SK-N-SH (cell line): ENCODE data around the gene PPP1R12A. TPM values are rescaled to one million over a fixed set of nuclear protein-coding genes. Genes with fewer than 3 reads are reported as not detected.

Experiments
- CTCF ChIA-PET: fragments of 300-600, 350-600 bp; formaldehyde crosslinking; extraction: SDS; loops from one replicate; lab custom pipeline; 2021; lab: Yijun Ruan, JAX
- POLR2A ChIA-PET: fragments of 350-600 bp; sonication (Branson Sonifier 250); formaldehyde crosslinking; extraction: SDS; loops from one replicate; lab custom pipeline; 2020; ENCODE audit warnings: antibody characterized with exemption, inconsistent platforms; lab: Yijun Ruan, JAX
- DNase-seq: peaks from one replicate; pipeline ENCODE4 v3.0.0; 2012
- H2AFZ ChIP-seq: fragments of 200-600 bp; sonication (generic); 2 replicates; pipeline ENCODE4 v1.8.1; 2016; ENCODE audit warnings: antibody characterized with exemption, mild to moderate bottlenecking, low read depth
- H3F3A ChIP-seq: fragments of 200-600 bp; sonication (generic); replicated peaks from 2 replicates; pipeline ENCODE3; 2016; ENCODE audit warnings: antibody characterized with exemption, mild to moderate bottlenecking; ENCODE audit not compliant: insufficient read depth
- H3K27ac ChIP-seq, 2 experiments: fragments of 200-500 bp in 1 of 2; fragments of 200-600 bp in 1 of 2; sonication (Bioruptor generic) in 1 of 2; sonication (generic), shearing (Covaris generic) in 1 of 2; 2 replicates each; pipeline versions ENCODE4 v1.5.1 to v1.6.1; 2014 to 2016; ENCODE audit warnings: low read depth in 2 of 2, inconsistent platforms in 1 of 2, low read length in 1 of 2, mild to moderate bottlenecking in 1 of 2, mixed read lengths in 1 of 2
- H3K27me3 ChIP-seq: fragments of 200-600 bp; sonication (generic), shearing (Covaris generic); 2 replicates; pipeline ENCODE4 v1.6.1; 2016; ENCODE audit warnings: mixed run types; ENCODE audit not compliant: insufficient read depth
- H3K36me3 ChIP-seq, 2 experiments: fragments of 200-500 bp in 1 of 2; fragments of 200-600 bp in 1 of 2; sonication (Bioruptor generic) in 1 of 2; sonication (generic) in 1 of 2; replicated peaks in 1 of 2; 2 replicates each; pipeline versions ENCODE3 to v1.5.1; 2014 to 2016; ENCODE audit warnings: low read length in 1 of 2, mild to moderate bottlenecking in 1 of 2; ENCODE audit not compliant: insufficient read depth in 2 of 2, control insufficient read depth in 1 of 2
- H3K4me1 ChIP-seq, 2 experiments: fragments of 200-500 bp in 1 of 2; fragments of 200-600 bp in 1 of 2; sonication (Bioruptor generic) in 1 of 2; sonication (generic), shearing (Covaris generic) in 1 of 2; 2 replicates each; pipeline versions ENCODE4 v1.5.1 to v1.6.1; 2014 to 2016; ENCODE audit warnings: low read depth in 1 of 2, low read length in 1 of 2, mixed run types in 1 of 2; ENCODE audit not compliant: insufficient read depth in 2 of 2, control insufficient read depth in 1 of 2
- H3K4me2 ChIP-seq: fragments of 200-600 bp; sonication (generic), shearing (Covaris generic); 2 replicates; pipeline ENCODE4 v1.6.1; 2017; ENCODE audit warnings: mixed run types
- H3K4me3 ChIP-seq, 2 experiments: fragments of 200-500 bp in 1 of 2; fragments of 200-600 bp in 1 of 2; sonication (Bioruptor generic) in 1 of 2; sonication (generic), shearing (Covaris generic) in 1 of 2; 2 replicates each; pipeline versions ENCODE4 v1.5.1 to v1.8.1; 2014 to 2016; ENCODE audit warnings: low read depth in 2 of 2, inconsistent platforms in 1 of 2, low read length in 1 of 2, mild to moderate bottlenecking in 1 of 2, mixed read lengths in 1 of 2, moderate library complexity in 1 of 2
- H3K79me2 ChIP-seq: fragments of 200-600 bp; sonication (generic); 2 replicates; pipeline ENCODE4 v1.8.1; 2017; ENCODE audit warnings: mild to moderate bottlenecking; ENCODE audit not compliant: insufficient read depth
- H3K9ac ChIP-seq: fragments of 200-600 bp; sonication (generic); 2 replicates; pipeline ENCODE4 v1.6.1; 2017; ENCODE audit warnings: mixed run types
- H3K9me2 ChIP-seq: fragments of 200-600 bp; sonication (generic); 2 replicates; pipeline ENCODE4 v1.6.1; 2017; ENCODE audit warnings: mixed run types
- H3K9me3 ChIP-seq: fragments of 200-600 bp; sonication (generic); 2 replicates; pipeline ENCODE4 v1.6.1; 2017; ENCODE audit warnings: mixed run types, mild to moderate bottlenecking, moderate library complexity
- H4K20me1 ChIP-seq: fragments of 200-600 bp; sonication (generic); 2 replicates; pipeline ENCODE4 v1.6.1; 2017; ENCODE audit warnings: mild to moderate bottlenecking, mixed run types; ENCODE audit not compliant: insufficient read depth
- ELF1 ChIP-seq: IDR thresholded peaks from 2 replicates; pipeline ENCODE4 v1.4.0; 2012
- FOSL2 ChIP-seq: IDR thresholded peaks from 2 replicates; pipeline ENCODE4 v1.4.0; 2012; ENCODE audit warnings: low read depth, mild to moderate bottlenecking, moderate library complexity, borderline replicate concordance
- IRF3 ChIP-seq: fragments of 150-350 bp; IDR thresholded peaks from 2 replicates; pipeline ENCODE4 v1.6.1; 2016; ENCODE audit warnings: mild to moderate bottlenecking, low read depth, low read length
- JUND ChIP-seq: IDR thresholded peaks from 2 replicates; pipeline ENCODE4 v1.4.0; 2012
- MEF2A ChIP-seq: IDR thresholded peaks from 2 replicates; pipeline ENCODE4 v1.4.0; 2012; ENCODE audit warnings: low read depth, borderline replicate concordance
- MXI1 ChIP-seq: IDR thresholded peaks from 2 replicates; pipeline ENCODE4 v1.6.1; 2012; ENCODE audit warnings: mild to moderate bottlenecking, low read depth, low read length, improper control_type of control experiment
- NFIC ChIP-seq: IDR thresholded peaks from 2 replicates; pipeline ENCODE4 v1.4.0; 2012; ENCODE audit warnings: borderline replicate concordance
- POLR2AphosphoS5 ChIP-seq: IDR thresholded peaks from 2 replicates; pipeline ENCODE4 v1.6.1; 2012; ENCODE audit warnings: low read depth, low read length
- RAD21 ChIP-seq: IDR thresholded peaks from 2 replicates; pipeline ENCODE4 v1.6.1; 2012; ENCODE audit warnings: mild to moderate bottlenecking, low read length
- RCOR1 ChIP-seq: fragments of 150-350 bp; IDR thresholded peaks from 2 replicates; pipeline ENCODE4 v1.6.1; 2017; ENCODE audit warnings: antibody characterized with exemption, low read length
- REST ChIP-seq: IDR thresholded peaks from 2 replicates; pipeline ENCODE4 v1.6.1; 2012; ENCODE audit warnings: mild to moderate bottlenecking, low read depth, low read length, moderate library complexity
- RFX5 ChIP-seq: IDR thresholded peaks from 2 replicates; pipeline ENCODE4 v1.6.1; 2012; ENCODE audit warnings: mild to moderate bottlenecking, improper control_type of control experiment, low read length
- RXRA ChIP-seq: IDR thresholded peaks from 2 replicates; pipeline ENCODE4 v1.4.0; 2012; ENCODE audit warnings: low read depth, mild to moderate bottlenecking, borderline replicate concordance
- TCF12 ChIP-seq: IDR thresholded peaks from 2 replicates; pipeline ENCODE4 v1.4.0; 2012
- TEAD4 ChIP-seq: IDR thresholded peaks from 2 replicates; pipeline ENCODE4 v1.4.0; 2012; ENCODE audit warnings: mild to moderate bottlenecking, borderline replicate concordance; ENCODE audit not compliant: insufficient read depth
- YY1 ChIP-seq: IDR thresholded peaks from 2 replicates; pipeline ENCODE4 v1.4.0; 2012; ENCODE audit warnings: low read depth, mild to moderate bottlenecking
- ZBTB33 ChIP-seq: IDR thresholded peaks from 2 replicates; pipeline ENCODE4 v1.4.0; 2012; ENCODE audit warnings: low read depth, borderline replicate concordance
- WGBS: methylation state at CpG from one replicate; pipeline ENCODE4 v1.1.6; 2017; ENCODE audit warnings: low lambda C conversion rate; 5-methylcytosine and 5-hydroxymethylcytosine counted together
- polyA plus RNA-seq, 3 experiments: library from polyadenylated mRNA; depleted of rRNA; stranded (reverse); fragments of >200 nt; gene quantifications; 2 replicates each; pipeline ENCODE4 v1.2.3, GENCODE V29; 2012
- TF ChIP-seq, protein P1 (sequence below): IDR thresholded peaks from 2 replicates; pipeline ENCODE4 v1.4.0; 2012; ENCODE audit warnings: low read depth, borderline replicate concordance
- TF ChIP-seq, protein P2 (sequence below): IDR thresholded peaks from 2 replicates; pipeline ENCODE4 v1.4.0; 2012; ENCODE audit warnings: low read depth

The PPP1R12A gene
- polyA plus RNA-seq, 1 of the 3 experiments (the other 2 are of a cell fraction) = 26.0 TPM

- TF ChIP-seq, protein P1, sequence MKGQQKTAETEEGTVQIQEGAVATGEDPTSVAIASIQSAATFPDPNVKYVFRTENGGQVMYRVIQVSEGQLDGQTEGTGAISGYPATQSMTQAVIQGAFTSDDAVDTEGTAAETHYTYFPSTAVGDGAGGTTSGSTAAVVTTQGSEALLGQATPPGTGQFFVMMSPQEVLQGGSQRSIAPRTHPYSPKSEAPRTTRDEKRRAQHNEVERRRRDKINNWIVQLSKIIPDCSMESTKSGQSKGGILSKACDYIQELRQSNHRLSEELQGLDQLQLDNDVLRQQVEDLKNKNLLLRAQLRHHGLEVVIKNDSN = no peak
These were observed 38.9 kb upstream of the PPP1R12A start (continued) for GRCh38 chr12:79973801-79974200.

DNA sequence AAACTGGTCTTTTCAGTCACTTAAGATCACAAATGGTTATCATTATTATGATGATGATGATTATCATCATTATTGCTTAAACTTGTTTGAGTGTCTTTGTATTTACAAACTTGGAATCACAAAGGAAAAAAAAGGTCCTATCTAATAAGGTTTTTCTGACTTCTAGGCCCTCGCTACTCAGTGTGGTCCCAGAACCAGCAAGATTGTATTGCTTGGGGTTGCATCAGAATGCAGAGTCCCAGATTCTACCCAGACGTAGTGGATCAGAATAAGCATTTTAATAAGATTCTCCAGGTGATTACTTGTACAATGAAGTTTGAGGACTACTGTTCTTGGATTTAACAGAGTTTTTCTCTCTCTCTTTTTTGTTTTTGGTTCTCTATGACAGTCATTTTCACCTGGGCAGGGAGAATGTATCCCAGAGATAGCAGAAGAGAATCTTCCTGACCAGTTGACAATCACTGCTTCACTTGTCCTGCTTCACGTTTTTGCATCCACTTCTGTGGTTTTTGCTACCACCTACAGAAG lies 29.3 kb upstream of the PPP1R12A start:
- Histone ChIP-seq H3K9me3 (no peaks in the 10 kb centered on the region), H3K27ac (no peak overlapping the region), H3K4me3 (no peak overlapping the region), H4K20me1 (no peaks in the 10 kb centered on the region), H3K4me2 (no peak overlapping the region), H3K4me1 (no peaks in the 10 kb centered on the region)
- TF ChIP-seq NFIC (no peak), RAD21 (no peak), IRF3 (no peak), ELF1 (no peak), RXRA (no peak), MEF2A (no peak), JUND (no peak), FOSL2 (no peak), YY1 (no peak), POLR2AphosphoS5 (no peak), ZBTB33 (no peak), RFX5 (no peak), TEAD4 (no peak), MXI1 (no peak), TCF12 (no peak), REST (no peak), RCOR1 (no peak)
- TF ChIP-seq, protein P2, sequence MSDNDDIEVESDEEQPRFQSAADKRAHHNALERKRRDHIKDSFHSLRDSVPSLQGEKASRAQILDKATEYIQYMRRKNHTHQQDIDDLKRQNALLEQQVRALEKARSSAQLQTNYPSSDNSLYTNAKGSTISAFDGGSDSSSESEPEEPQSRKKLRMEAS = no peak
- TF ChIP-seq, all 33 proteins: peak for 0
- Histone ChIP-seq H3K79me2 (no peaks in the 10 kb centered on the region), H3K9ac (no peak overlapping the region), H3K36me3 (no peaks in the 10 kb centered on the region), H3K27me3 (no peaks in the 10 kb centered on the region), H2AFZ (no peak overlapping the region), H3F3A (no peaks in the 10 kb centered on the region), H3K9me2 (no peaks in the 10 kb centered on the region)
- WGBS = 60% methylated on average over 3 of the region's 3 CpGs
- CTCF ChIA-PET = no interaction called here
- POLR2A ChIA-PET = no interaction called here
- no peak for DNase-seq
